WERI-Rb-1 (cell line): ENCODE data around the gene EXOC6.

Experiments
- DNase-seq: peaks from one replicate; pipeline ENCODE4 v3.0.0-alpha.2; 2020
- H3K27ac ChIP-seq: fragments of 250-450 bp; sonication (Bioruptor Pico); 2 replicates; pipeline ENCODE4 v1.5.1; 2020; ENCODE audit warnings: mild to moderate bottlenecking, moderate library complexity
- H3K27me3 ChIP-seq: fragments of 250-450 bp; sonication (Bioruptor Pico); 2 replicates; pipeline ENCODE4 v1.5.1; 2021; ENCODE audit warnings: mild to moderate bottlenecking, low read depth, moderate library complexity; ENCODE audit not compliant: insufficient read depth, severe bottlenecking
- H3K36me3 ChIP-seq: fragments of 250-450 bp; sonication (Bioruptor Pico); 2 replicates; pipeline ENCODE4 v1.5.1; 2020; ENCODE audit warnings: mild to moderate bottlenecking, moderate library complexity
- H3K4me3 ChIP-seq: 2 replicates; pipeline ENCODE4 v1.5.1; 2011; ENCODE audit warnings: low read depth, mild to moderate bottlenecking, control low read depth, low read length
- H3K9me3 ChIP-seq: fragments of 250-450 bp; sonication (Bioruptor Pico); 2 replicates; pipeline ENCODE4 v1.5.1; 2021; ENCODE audit warnings: mild to moderate bottlenecking, moderate library complexity; ENCODE audit not compliant: severe bottlenecking
- CTCF ChIP-seq: IDR thresholded peaks from 2 replicates; pipeline ENCODE4 v1.5.1; 2011; ENCODE audit warnings: low read depth, mild to moderate bottlenecking, control low read depth, inconsistent platforms, low read length

Gene EXOC6

DNA sequence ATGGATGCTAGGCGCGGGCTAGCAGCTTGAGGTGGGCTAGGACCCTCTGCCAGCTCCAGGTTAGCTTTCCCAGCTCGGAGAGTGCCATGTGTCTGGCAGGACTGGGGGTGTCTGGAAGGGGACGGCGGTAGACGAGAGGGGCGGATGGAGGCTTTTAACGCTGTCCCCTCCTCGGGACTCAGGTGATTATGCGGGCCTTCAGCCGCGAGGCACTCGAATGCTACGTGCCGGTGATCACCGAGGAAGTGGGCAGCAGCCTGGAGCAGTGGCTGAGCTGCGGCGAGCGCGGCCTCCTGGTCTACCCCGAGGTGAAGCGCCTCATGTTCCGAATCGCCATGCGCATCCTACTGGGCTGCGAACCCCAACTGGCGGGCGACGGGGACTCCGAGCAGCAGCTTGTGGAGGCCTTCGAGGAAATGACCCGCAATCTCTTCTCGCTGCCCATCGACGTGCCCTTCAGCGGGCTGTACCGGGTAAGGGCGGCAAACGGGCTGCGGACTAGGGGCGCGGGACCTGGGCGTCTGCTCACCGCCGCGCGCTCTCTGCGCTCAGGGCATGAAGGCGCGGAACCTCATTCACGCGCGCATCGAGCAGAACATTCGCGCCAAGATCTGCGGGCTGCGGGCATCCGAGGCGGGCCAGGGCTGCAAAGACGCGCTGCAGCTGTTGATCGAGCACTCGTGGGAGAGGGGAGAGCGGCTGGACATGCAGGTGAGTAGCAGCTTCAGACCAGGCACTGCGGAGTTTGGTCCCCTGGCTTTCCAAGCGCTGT is 226.5 kb downstream of the EXOC6 start:
- DNase-seq = no peak
- no peaks in the 10 kb centered on the region for H3K36me3 ChIP-seq
- no peaks in the 10 kb centered on the region for H3K9me3 ChIP-seq
- no peak overlapping the region for H3K27ac ChIP-seq
- no peak for TF ChIP-seq CTCF
- H3K4me3 ChIP-seq = peak overlapping the region; percentile 43
- H3K27me3 ChIP-seq = peaks cover 65% of the 10 kb centered on the region

GRCh38 chr10:93075369-93076221 is 227.3 kb downstream of the EXOC6 start:
- TF ChIP-seq CTCF = no peak
- Histone ChIP-seq H3K4me3 (no peak overlapping the region), H3K36me3 (no peaks in the 10 kb centered on the region), H3K27me3 (peaks cover 57% of the 10 kb centered on the region), H3K9me3 (no peaks in the 10 kb centered on the region), H3K27ac (no peak overlapping the region)
- DNase-seq = no peak

GRCh38 chr10:93076871-93077270 is 228.6 kb downstream of the EXOC6 start:
- no peak for DNase-seq
- Histone ChIP-seq H3K27ac (no peak overlapping the region), H3K9me3 (no peaks in the 10 kb centered on the region), H3K36me3 (no peaks in the 10 kb centered on the region), H3K4me3 (no peak overlapping the region), H3K27me3 (peaks cover 48% of the 10 kb centered on the region)
- no peak for TF ChIP-seq CTCF

DNA sequence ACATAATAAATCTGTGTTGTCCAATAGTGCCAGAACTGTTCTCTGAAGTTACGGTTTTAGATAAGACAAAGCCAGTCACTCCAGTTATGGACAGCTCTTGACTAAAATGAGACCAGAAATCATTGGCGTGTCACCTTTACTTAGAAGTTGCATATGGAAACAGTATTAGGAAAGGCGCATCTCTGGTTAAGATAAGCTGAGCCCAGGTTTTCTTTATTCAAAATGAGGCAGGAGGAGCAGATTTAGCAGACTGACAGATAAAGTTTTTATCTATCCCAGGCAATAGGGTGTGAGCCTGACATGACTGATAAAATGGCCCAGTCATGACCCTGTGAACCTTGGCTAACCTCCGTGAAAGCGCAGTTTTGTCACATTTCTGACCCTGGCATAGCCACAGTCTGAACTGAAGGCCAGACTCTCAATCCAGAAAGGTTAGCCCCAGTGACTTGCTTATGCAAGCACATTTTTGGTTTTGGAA is 229.6 kb downstream of the EXOC6 start:
- no peak for DNase-seq
- no peak overlapping the region for H3K4me3 ChIP-seq
- no peak for TF ChIP-seq CTCF
- no peak overlapping the region for H3K27ac ChIP-seq
- H3K36me3 ChIP-seq = no peaks in the 10 kb centered on the region
- no peaks in the 10 kb centered on the region for H3K9me3 ChIP-seq
- peaks cover 37% of the 10 kb centered on the region for H3K27me3 ChIP-seq

- H3K27me3 ChIP-seq = peaks cover 18% of the 10 kb centered on the region
- H3K36me3 ChIP-seq = no peaks in the 10 kb centered on the region
- TF ChIP-seq CTCF = no peak
- no peaks in the 10 kb centered on the region for H3K9me3 ChIP-seq
- no peak for DNase-seq
- H3K27ac ChIP-seq = no peak overlapping the region
- peak overlapping the region; percentile 28 for H3K4me3 ChIP-seq
These were observed 231.5 kb downstream of the EXOC6 start for GRCh38 chr10:93079663-93080349.
